OCI-LY7 (cell line): ENCODE data around the gene CATSPERZ. TPM values are rescaled to one million over a fixed set of nuclear protein-coding genes. Genes with fewer than 3 reads are reported as not detected.

Experiments
- BruUV-seq: library from RNA; stranded (reverse); fragments of 400-500 nt; replicated peaks from 2 replicates; lab custom pipeline; 2021; lab: Mats Ljungman, UMichigan
- CTCF ChIA-PET: fragments of 300-600 bp; sonication (Branson Sonifier 250); formaldehyde crosslinking; loops from one replicate; lab custom pipeline; 2022; ENCODE audit warnings: antibody characterized with exemption; ENCODE audit not compliant: unreplicated experiment; lab: Charles Lee
- POLR2A ChIA-PET: fragments of 300-600 bp; sonication (Branson Sonifier 250); formaldehyde crosslinking; loops from one replicate; lab custom pipeline; 2022; ENCODE audit warnings: antibody characterized with exemption; lab: Charles Lee
- DNase-seq: peaks from one replicate; pipeline ENCODE4 v3.0.0-alpha.2; 2015; ENCODE audit warnings: low spot score
- H2AFZ ChIP-seq: fragments of 200-600 bp; sonication (generic), shearing (Covaris generic); 2 replicates; pipeline ENCODE4 v1.6.1; 2014; ENCODE audit warnings: mild to moderate bottlenecking, antibody characterized with exemption, low read length, moderate library complexity
- H3K27ac ChIP-seq: fragments of 200-600 bp; sonication (generic); 2 replicates; pipeline ENCODE4 v1.5.1; 2014; ENCODE audit warnings: mixed run types, low read depth, mild to moderate bottlenecking, moderate library complexity, low read length, inconsistent platforms; ENCODE audit not compliant: poor library complexity, severe bottlenecking
- H3K36me3 ChIP-seq: fragments of 200-600 bp; sonication (generic); 2 replicates; pipeline ENCODE4 v1.6.1; 2014; ENCODE audit warnings: mild to moderate bottlenecking, antibody characterized with exemption, low read length, moderate library complexity, mixed read lengths; ENCODE audit not compliant: insufficient read depth
- H3K4me1 ChIP-seq: fragments of 200-600 bp; sonication (generic); 2 replicates; pipeline ENCODE4 v1.5.1; 2014; ENCODE audit warnings: mild to moderate bottlenecking, low read length; ENCODE audit not compliant: insufficient read depth, poor library complexity, severe bottlenecking
- H3K4me2 ChIP-seq: fragments of 200-600 bp; sonication (generic); 2 replicates; pipeline ENCODE4 v1.6.1; 2014; ENCODE audit warnings: mild to moderate bottlenecking, low read length
- H3K4me3 ChIP-seq: fragments of 200-600 bp; sonication (generic); 2 replicates; pipeline ENCODE4 v1.5.1; 2014; ENCODE audit warnings: mild to moderate bottlenecking, low read depth, low read length; ENCODE audit not compliant: poor library complexity, severe bottlenecking
- H3K79me2 ChIP-seq: fragments of 200-600 bp; sonication (generic); 2 replicates; pipeline ENCODE4 v1.6.1; 2016; ENCODE audit warnings: low read depth, mild to moderate bottlenecking, low read length, moderate library complexity, mixed read lengths; ENCODE audit not compliant: insufficient read depth
- H3K9me2 ChIP-seq: fragments of 200-600 bp; sonication (generic); 2 replicates; pipeline ENCODE4 v1.6.1; 2016; ENCODE audit warnings: mild to moderate bottlenecking, low read length, mixed read lengths; ENCODE audit not compliant: insufficient read depth
- H3K9me3 ChIP-seq: fragments of 200-600 bp; sonication (generic); 2 replicates; pipeline ENCODE4 v1.6.1; 2014; ENCODE audit warnings: mild to moderate bottlenecking, mixed run types, low read length, mixed read lengths
- H4K20me1 ChIP-seq: fragments of 200-600 bp; sonication (generic); 2 replicates; pipeline ENCODE4 v1.6.1; 2014; ENCODE audit warnings: mild to moderate bottlenecking, antibody characterized with exemption, low read length, moderate library complexity, mixed read lengths; ENCODE audit not compliant: insufficient read depth
- CTCF ChIP-seq: fragments of 200-600 bp; sonication (generic); conservative IDR thresholded peaks from 2 replicates; pipeline ENCODE4 v1.5.1; 2014; ENCODE audit warnings: mild to moderate bottlenecking, antibody characterized with exemption, low read length, moderate library complexity, mixed read lengths
- EZH2phosphoT487 ChIP-seq: fragments of 200-600 bp; sonication (generic); IDR thresholded peaks from 2 replicates; pipeline ENCODE4 v1.6.1; 2018; ENCODE audit warnings: low read depth, borderline replicate concordance, mild to moderate bottlenecking, mixed run types, antibody characterized with exemption, low read length, moderate library complexity, mixed read lengths
- intact Hi-C: fragments of 100-400 bp; cut with micrococcal nuclease; formaldehyde crosslinking; loops from one replicate; pipeline ENCODE4 v1.10.0; 2022; ENCODE audit not compliant: unreplicated experiment
- total RNA-seq, 2 experiments: library from RNA; depleted of rRNA in 1 of 2; stranded (reverse); fragments of >200 nt in 1 of 2; shearing (Covaris generic) in 1 of 2; gene quantifications; 2 replicates each; pipeline ENCODE4 v1.2.3, GENCODE V29; 2014 to 2022

CATSPERZ gene
- total RNA-seq, 2 experiments from 2014 or later, result 0.38 TPM; not detected in 1

DNA sequence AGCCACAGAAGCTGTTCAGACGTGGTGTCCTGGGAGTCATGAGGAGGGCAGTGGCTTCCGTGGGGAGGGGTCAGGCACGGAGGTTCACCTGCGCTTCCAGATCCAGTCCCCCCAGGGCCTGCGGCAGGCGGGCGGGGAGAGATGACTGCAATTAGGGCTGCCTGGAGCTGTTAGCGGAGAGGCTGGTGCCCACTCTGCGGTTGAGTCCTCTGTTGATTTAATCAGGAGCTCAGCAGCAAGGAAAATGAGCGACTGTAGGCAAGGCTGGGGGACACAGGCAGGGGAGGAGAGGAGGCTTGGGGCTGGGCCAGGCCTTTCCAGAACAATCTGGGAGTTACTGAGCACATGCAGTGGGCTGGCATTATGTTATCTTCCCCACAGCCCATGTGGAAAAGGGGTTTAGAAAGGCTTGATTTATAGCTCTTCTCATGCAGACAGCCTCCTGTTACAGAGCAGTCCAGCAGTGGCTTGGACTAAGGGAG, 35.7 kb upstream of the CATSPERZ start:
- TF ChIP-seq CTCF (no peak), EZH2phosphoT487 (no peak)
- H3K4me2 ChIP-seq, result no peak overlapping the region
- CTCF ChIA-PET, result no interaction called here
- H3K79me2 ChIP-seq, result no peaks in the 10 kb centered on the region
- DNase-seq, result no peak
- H3K9me2 ChIP-seq, result no peaks in the 10 kb centered on the region
- peaks cover 18% of the 10 kb centered on the region for H3K4me1 ChIP-seq
- POLR2A ChIA-PET, result interaction anchor here (0.8 kb wide), 1 partner anchor 19 kb away, joined by 3 read pairs; no protein-coding TSS in a partner anchor
- no peak overlapping the region for H3K27ac ChIP-seq
- no peaks in the 10 kb centered on the region for H4K20me1 ChIP-seq
- H2AFZ ChIP-seq, result no peak overlapping the region
- H3K4me3 ChIP-seq, result no peak overlapping the region
- BruUV-seq, result no TSS peak
- H3K9me3 ChIP-seq, result no peaks in the 10 kb centered on the region
- intact Hi-C loops, result no loop called here
- no peaks in the 10 kb centered on the region for H3K36me3 ChIP-seq

GRCh38 chr11:64265176-64266160, 34.7 kb upstream of the CATSPERZ start:
- H3K4me1 ChIP-seq, result peaks cover 18% of the 10 kb centered on the region
- ChIA-PET POLR2A (interaction anchor here (0.8 to 1.0 kb wide), 2 partner anchors 18 to 20 kb away, joined by 3 read pairs; no protein-coding TSS in a partner anchor), CTCF (no interaction called here)
- H2AFZ ChIP-seq, result no peak overlapping the region
- no peak overlapping the region for H3K4me3 ChIP-seq
- no TSS peak for BruUV-seq
- no peaks in the 10 kb centered on the region for H3K9me2 ChIP-seq
- H3K36me3 ChIP-seq, result no peaks in the 10 kb centered on the region
- H3K4me2 ChIP-seq, result no peak overlapping the region
- H3K27ac ChIP-seq, result no peak overlapping the region
- no peak for DNase-seq
- H3K9me3 ChIP-seq, result no peaks in the 10 kb centered on the region
- no peaks in the 10 kb centered on the region for H4K20me1 ChIP-seq
- H3K79me2 ChIP-seq, result no peaks in the 10 kb centered on the region
- intact Hi-C loops, result no loop called here
- TF ChIP-seq EZH2phosphoT487 (no peak), CTCF (no peak)
